Right lung (tissue), 5 donors: ENCODE data around the gene SFXN2. TPM values are rescaled to one million over a fixed set of nuclear protein-coding genes. Genes with fewer than 3 reads are reported as not detected.
A peak's percentile ranks its signal among the peaks of the same experiment; 100 is the strongest.
"Not testable (repeated sequence)": the region's sequence is repeated elsewhere in the genome, so short reads cannot be mapped to it uniquely, and the experiment has no call there.

Experiments used
- DNase-seq, 2 donors: peaks; one replicate each; pipeline ENCODE4 v3.0.0-alpha.2; 2013
- polyA plus RNA-seq, 5 donors: library from polyadenylated mRNA; unstranded; fragments of 120-200 nt; gene quantifications; one replicate each; pipeline versions ENCODE4 v1.2.1 to v1.2.3, GENCODE V29; 2013; ENCODE audit warnings: inconsistent platforms in 1 of 5, low replicate concordance in 1 of 5; ENCODE audit not compliant: insufficient read length in 5 of 5, insufficient read depth in 1 of 5

Gene SFXN2
- polyA plus RNA-seq, 5 donors, result 14.5 to 18.6 (median 17.1) TPM

DNA sequence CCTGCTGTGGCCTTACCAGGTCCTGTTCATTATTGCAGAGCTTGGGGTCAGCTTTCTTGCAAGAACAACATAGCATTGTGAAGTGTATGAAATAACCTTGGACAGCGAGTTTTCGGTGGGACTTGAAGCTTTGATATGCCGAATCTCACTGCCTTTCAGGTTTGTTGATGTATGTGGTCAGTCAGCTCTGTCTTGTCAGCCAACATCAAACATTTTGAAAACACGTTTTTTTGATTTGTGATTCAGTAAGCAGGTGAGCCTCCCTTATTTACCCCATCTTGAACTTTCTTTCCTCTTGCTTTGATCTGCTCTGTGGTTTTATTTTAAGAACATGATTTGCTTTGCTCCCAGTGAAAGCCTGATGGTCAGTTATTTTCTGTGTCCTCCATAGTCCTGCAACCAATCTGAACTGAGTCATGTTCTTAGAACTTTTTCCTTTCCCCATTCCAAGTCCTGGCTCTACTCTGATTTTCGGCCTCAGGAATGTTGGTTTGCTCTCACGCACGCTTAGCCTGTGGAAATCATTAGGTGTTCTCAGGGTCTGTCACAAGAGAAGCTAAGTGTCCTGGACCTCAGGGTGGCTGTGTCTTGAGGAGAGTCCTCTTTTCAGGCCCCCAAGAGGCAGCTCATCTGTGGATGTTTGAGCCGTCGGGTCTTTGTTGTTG is 38.0 kb downstream of the SFXN2 start:
- DNase-seq, result no peak

DNA sequence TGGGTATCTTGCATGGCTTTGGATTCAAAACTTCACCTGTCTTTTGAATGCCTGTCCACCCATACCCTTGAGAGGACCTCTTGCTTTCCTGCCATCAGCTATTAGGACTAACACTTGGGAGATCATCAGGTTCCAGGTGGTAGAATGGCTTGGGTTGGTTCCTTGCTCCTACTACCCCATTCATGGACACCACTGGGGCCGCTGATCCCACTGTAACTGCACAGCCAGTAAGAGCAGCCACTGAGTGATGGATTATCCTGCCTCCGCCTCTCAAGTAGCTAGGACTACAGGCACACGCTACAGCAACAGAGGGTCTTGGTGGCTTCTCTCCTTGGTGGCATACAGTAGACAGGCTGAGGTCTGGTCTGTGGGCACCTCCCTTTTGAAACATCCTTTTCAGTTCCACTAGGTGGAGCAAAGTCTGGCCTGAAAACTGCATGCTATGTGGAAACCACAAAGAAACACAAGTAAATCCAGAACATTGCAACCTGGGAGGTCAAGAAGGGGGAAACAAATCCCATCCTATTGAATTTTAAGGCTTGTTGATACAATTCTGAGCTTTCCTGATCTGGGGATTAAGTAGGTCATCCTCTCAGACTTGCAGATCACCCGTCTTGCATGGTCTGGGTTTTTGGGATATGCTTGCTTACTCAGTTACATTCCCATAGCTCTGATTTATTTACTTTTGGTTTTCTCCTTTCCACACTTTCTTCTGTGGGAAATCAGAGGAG is 38.7 kb downstream of the SFXN2 start:
- peak in 1 of 2 donors; percentile 37 for DNase-seq

DNA sequence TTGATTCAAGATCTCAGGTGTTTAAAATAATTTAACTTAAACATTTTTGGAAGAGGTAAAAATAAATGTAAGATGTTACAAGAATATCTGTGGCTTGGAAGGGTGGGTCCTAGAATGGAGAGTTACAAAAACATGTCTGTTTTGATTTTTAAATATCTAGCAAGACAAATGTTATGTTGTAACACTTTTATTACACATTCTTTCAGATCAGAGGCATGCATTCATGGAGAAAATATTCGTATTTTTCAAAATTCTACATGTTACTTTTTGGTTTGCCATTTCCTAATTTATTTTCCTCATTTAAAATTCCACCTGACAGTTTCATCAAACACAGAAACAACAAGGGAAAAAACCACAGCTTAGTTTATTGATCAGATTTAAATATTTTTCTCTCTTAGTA is 39.3 kb downstream of the SFXN2 start:
- no peak for DNase-seq

DNA sequence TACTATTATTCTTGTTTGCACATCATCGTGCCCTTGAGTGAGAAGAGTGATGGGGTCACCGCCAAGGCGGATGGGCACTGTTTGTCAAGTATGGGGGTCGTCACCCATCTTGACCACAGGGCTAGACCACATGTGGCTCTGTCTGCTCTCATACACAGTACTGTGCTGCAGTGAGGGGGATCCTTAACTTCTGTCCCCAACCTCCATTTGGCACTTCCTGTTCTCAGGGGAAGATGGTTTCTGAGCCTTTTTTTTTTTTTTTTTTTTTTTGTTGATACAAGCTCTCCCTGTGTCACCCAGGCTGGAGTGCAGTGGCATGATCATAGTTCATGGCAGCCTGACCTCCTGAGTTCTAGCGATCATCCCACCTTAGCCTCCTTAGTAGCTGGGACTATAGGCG is 42.9 kb downstream of the SFXN2 start:
- DNase-seq, result no peak

DNA sequence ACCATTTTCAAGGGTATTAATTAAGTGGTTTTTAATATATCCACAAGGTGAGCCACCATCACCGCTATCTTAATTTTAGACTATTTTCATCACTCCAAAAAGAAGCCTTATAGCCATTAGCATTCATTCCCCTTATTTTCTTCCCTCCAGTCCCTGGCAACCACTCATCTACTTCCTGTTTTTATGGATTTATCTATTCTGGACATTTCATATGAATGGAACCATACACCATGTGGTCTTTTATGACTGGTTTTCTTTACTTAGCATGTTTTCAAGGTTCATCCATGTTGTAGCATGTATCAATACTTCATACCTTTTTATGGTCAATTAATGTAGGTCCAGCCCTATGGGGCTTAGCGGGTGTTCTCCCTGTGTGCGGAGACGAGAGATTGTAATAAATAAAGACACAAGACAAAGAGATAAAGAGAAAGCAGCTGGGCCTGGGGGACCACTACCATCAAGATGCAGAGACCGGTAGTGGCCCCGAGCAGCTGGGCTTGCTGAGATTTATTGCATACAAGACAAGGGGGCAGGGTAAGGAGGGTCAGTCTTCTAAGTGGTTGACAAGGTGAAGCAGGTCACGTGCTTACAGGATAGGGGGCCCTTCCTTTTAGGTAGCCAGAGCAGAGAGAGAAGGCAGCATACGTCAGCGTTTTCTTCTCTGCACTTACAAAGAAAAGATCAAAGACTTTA is 44.0 kb downstream of the SFXN2 start:
- DNase-seq, result no peak

- DNase-seq, result not testable (repeated sequence)
Observed at GRCh38 chr10:102758933-102759262, 44.5 kb downstream of the SFXN2 start.

GRCh38 chr10:102759497-102760210 is 45.2 kb downstream of the SFXN2 start:
- DNase-seq, result no peak

DNA sequence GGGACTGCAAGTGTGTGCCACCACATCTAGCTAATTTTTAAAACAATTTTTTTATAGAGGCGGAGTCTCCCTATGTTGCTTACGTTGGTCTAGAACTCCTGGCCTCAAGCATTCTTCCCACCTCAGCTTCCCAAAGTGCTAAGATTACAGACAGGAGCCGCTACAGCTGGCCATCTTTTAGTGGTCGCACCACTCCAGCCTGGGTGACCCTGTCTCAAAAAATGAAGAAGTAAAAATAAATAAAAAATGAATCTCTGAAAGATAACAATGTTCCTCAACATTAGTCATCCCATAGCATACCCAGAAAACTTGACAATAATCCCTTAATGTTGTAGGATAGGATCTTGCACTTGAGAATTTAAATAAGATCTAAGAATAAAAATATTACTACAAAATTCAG is 47.5 kb downstream of the SFXN2 start:
- DNase-seq, result no peak

DNA sequence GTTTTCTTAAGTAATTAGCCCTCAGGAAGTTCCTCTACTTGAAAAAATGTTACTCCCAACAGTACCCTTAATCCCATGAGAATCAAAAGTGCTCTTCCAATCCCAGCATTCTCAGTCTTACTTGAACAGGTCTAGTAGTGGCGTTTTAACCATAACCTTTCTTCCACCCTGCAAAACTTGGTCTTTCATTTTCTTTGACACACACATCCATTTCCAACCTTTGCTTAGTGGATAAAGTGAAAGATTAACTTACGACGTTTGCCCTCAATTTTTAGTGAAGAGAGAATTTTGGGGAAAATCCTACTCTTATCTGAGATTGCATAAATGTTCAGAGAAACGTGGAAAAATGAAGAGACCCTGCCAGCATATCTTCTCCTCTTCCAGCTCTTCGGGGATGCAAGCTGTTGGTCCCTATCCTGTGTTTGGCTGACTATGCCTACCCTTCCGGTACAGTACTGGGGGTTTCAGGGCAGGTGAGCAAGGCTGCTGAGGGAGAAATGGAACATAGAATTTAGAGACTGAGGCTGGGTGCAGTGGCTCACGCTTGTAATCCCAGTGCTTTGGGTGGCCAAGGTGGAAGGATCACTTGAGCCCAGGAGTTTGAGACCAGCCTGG is 48.1 kb downstream of the SFXN2 start:
- no peak for DNase-seq

GRCh38 chr10:102763037-102763607 is 48.7 kb downstream of the SFXN2 start:
- DNase-seq, result no peak

- DNase-seq, result no peak
Observed at GRCh38 chr10:102764470-102765161, 50.2 kb downstream of the SFXN2 start.

GRCh38 chr10:102765336-102765735 is 50.9 kb downstream of the SFXN2 start:
- DNase-seq, result no peak

DNA sequence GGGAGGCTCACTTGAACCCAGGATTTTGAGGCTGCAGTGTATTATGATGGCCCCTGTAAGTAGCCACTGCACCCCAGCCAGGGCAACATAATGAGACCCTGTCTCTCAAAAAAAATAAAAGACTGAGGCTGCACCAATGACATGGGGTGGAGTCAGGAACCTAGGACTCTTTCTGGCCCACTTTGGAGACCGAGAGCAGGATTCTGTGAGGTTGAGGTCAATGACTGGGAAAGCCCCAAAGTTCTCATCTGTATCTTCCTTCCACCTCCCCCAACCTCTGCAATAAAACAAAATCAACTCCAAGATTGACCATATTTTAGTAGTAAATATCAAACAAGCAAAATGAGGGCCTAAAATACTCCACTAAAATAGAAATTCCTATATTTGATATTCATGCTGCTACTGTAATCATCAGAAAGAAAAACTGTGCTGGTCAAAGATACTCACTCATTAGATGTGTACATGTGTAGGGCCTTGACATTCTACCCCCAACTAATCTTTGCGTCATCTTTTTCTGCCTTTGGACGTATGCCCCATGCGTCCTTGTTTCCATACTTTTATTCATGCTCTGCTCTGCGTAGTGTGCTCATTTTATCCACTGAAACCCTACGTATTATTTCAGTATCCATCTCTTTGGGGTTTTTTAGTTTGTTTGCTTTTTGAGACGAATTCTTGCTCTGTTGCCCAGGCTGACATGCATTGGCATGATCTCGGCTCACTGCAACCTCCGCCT is 53.2 kb downstream of the SFXN2 start:
- no peak for DNase-seq

DNA sequence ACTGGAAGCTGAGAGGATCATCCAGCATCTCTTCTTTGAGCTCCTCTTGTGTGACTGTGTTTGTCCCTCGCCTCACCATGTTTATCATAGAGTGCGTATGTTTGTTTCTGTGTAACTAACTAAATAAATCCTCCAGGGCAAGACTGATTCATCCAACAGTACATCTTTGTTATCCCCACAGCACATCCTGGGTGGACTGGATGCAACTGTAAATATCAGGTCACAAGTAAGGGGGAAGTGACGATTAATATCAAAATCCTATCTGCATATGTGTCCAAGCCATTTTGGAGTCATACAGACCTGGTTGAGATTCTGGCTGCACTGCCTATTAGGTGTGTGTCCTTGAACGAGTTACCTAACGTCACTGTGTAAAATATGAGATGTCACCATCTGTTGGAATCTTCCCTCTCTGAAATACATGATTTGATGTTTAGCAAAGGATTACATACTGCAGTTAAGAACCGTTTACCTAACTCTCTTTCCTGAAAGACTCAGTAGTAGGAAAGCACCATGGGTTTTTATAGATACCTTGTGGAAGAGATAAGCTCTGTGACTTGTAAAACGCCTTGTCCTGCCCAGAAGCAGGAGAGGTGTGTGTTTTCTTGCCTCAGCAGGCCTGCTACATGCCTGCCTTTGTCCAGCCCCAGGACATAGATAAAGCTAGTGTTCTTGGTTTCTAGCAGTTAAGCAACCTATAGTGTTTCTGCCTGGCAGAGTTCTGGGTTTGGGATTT is 55.1 kb downstream of the SFXN2 start:
- DNase-seq, result no peak

DNA sequence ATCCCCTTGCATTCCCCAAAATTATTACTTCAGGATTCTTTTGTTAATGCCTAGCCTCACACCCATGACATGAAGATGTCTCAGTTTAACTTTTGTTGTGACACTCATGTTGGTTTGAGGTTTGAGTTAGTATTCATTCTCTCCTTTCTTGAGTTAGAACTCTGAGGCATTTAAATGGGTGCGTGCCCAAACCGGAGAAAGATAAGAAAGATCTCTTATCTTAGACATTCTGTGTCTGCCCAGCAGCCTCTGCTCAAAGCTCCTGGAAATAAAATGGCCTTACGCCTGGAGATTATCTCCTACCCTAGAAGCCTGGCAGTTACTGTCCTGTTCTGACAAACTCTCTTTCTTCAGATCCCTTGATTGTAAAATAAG is 55.7 kb downstream of the SFXN2 start:
- DNase-seq, result no peak

DNA sequence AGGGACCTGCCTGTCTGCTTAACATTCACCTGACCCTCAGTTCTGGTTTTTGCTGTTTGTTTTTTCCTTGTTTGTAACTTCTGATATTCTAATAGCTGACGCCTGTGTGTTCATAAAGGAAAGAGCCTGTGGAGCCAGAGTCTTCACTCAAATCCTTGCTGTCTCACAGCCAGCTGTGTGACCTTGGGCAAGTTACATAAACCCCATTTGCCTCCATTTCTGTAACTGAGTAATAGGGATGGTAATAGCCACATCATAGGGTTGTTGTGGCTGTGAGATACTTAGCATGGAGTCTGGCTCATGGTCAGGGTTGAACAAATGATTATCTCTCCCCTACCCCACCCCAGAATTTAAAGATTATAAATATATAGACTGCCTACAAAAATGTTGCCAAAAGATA is 56.4 kb downstream of the SFXN2 start:
- no peak for DNase-seq

GRCh38 chr10:102773320-102773719 is 58.9 kb downstream of the SFXN2 start:
- DNase-seq, result no peak

- DNase-seq, result no peak
Observed at GRCh38 chr10:102773986-102774385, 59.5 kb downstream of the SFXN2 start.

DNA sequence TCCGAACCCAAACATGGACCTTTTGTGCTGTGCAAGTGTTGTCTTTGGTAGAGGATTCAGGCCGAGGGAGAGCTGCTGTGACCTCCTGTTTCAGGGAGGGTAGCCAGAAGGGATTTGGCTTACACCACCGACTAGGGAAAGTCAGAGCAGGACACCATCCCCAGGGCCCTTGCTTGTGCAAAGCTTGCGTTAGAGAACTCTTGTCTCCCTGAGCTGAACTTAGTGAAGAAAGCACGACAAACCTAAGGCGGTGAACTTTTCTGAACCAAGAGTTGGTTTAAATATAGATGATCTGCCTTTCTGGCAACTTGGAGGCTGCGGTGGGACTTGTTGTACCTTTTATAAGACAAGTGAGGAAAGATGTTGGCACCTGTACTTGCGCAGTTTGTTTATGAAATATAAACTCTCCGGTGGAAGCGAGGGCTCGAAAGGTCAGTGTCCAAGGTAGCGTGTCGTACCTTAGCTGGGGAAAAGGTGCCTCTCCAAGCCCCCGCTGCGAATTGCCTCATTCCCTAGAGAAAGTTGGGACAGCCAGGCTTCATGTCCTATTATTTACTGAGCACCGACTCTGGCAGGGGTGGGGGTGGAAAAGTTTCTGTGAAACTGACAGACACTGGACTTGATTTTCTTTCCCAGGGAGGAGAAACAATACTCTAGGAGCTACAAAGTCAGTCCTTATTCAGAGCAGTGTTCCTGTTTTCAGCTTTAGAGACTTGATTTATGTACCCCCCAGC is 60.9 kb downstream of the SFXN2 start:
- no peak for DNase-seq
